HepG2 (cell line): ENCODE results near the gene MZT1. TPM values are rescaled to one million over a fixed set of nuclear protein-coding genes. Genes with fewer than 3 reads are reported as not detected.

Experiments used
- CHCHD3 ChIP-seq: sonication (generic); formaldehyde crosslinking; IDR thresholded peaks from 2 replicates; pipeline ENCODE4 v1.8.0; 2022; ENCODE audit warnings: mild to moderate bottlenecking, missing genetic modification reagents, moderate library complexity
- KAT2B ChIP-seq: fragments of 150-350 bp; IDR thresholded peaks from 2 replicates; pipeline ENCODE4 v1.6.1; 2014; ENCODE audit warnings: low read depth, low read length, borderline replicate concordance
- MED8 ChIP-seq: sonication (generic); formaldehyde crosslinking; IDR thresholded peaks from 2 replicates; pipeline ENCODE4 v1.8.1; 2023; ENCODE audit warnings: mild to moderate bottlenecking, missing genetic modification reagents; ENCODE audit not compliant: insufficient replicate concordance
- TBX3 ChIP-seq: fragments of 450-650 bp; IDR thresholded peaks from 2 replicates; pipeline ENCODE4 v1.6.1; 2017; ENCODE audit warnings: antibody characterized with exemption, mild to moderate bottlenecking, inconsistent platforms, borderline replicate concordance
- TGIF2 ChIP-seq: IDR thresholded peaks from 2 replicates; pipeline ENCODE4 v1.6.1; 2016; ENCODE audit warnings: control low read depth, missing compliant biosample characterization
- polyA plus RNA-seq, 8 experiments: library from polyadenylated mRNA; depleted of rRNA in 3 of 8; stranded (reverse) in 7 of 8; unstranded in 1 of 8; fragments of >200 nt; fragmentation: Illumina TruSeq in 4 of 8; extraction: Trizol in 4 of 8; gene quantifications; 2 replicates each; pipeline versions ENCODE4 v1.2.1 to v1.2.3, GENCODE V29; 2011 to 2016; ENCODE audit warnings: low read depth in 4 of 8, missing spikeins in 1 of 8, mixed read lengths in 1 of 8; ENCODE audit not compliant: insufficient read depth in 1 of 8
- total RNA-seq, 5 experiments: library from RNA; depleted of rRNA; stranded (reverse); fragments of >200 nt; fragmentation: Illumina TruSeq; extraction: Trizol; gene quantifications; 2 replicates each; pipeline ENCODE4 v1.2.3, GENCODE V29; 2016; ENCODE audit warnings: low read depth in 1 of 5
- TF ChIP-seq, protein P1 (sequence below): sonication (generic); formaldehyde crosslinking; IDR thresholded peaks from 2 replicates; pipeline ENCODE4 v1.5.1; 2020; ENCODE audit warnings: mild to moderate bottlenecking, missing genetic modification reagents, borderline replicate concordance
- TF ChIP-seq, protein P2 (sequence below): sonication (generic); formaldehyde crosslinking; conservative IDR thresholded peaks from 2 replicates; pipeline ENCODE4 v1.4.0; 2020; ENCODE audit warnings: mild to moderate bottlenecking, missing genetic modification reagents, moderate library complexity

Gene MZT1
- total and polyA plus RNA-seq, 2 of the 13 experiments (the other 11 are each of a cell fraction or from before 2014, with no cell fraction given), result 11.7 to 17.2 TPM

DNA sequence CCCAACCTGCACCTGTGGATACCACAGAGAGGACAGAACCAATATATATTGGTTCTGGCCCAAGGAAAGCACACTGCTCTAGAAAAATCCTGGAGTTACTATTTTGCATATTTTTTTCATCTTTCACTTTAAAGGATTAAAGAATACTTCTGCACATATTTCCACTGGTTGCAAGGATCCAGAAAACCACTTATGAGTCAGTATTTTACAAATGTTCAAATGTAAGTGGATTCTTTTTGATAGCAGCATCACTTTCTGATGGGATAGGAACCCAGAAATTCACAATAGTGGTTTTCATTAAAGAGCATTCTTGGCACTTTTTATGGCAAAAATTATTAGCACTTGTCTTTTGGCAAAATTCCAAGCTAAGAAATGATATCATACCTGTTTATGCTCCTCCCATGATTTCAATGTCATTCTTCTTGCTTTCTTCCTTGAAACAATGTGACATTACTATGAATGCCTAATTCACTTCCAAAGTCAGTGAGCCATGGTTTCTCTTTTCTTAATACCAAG lies 38.2 kb downstream of the MZT1 start (continued):
- TF ChIP-seq, protein P1, sequence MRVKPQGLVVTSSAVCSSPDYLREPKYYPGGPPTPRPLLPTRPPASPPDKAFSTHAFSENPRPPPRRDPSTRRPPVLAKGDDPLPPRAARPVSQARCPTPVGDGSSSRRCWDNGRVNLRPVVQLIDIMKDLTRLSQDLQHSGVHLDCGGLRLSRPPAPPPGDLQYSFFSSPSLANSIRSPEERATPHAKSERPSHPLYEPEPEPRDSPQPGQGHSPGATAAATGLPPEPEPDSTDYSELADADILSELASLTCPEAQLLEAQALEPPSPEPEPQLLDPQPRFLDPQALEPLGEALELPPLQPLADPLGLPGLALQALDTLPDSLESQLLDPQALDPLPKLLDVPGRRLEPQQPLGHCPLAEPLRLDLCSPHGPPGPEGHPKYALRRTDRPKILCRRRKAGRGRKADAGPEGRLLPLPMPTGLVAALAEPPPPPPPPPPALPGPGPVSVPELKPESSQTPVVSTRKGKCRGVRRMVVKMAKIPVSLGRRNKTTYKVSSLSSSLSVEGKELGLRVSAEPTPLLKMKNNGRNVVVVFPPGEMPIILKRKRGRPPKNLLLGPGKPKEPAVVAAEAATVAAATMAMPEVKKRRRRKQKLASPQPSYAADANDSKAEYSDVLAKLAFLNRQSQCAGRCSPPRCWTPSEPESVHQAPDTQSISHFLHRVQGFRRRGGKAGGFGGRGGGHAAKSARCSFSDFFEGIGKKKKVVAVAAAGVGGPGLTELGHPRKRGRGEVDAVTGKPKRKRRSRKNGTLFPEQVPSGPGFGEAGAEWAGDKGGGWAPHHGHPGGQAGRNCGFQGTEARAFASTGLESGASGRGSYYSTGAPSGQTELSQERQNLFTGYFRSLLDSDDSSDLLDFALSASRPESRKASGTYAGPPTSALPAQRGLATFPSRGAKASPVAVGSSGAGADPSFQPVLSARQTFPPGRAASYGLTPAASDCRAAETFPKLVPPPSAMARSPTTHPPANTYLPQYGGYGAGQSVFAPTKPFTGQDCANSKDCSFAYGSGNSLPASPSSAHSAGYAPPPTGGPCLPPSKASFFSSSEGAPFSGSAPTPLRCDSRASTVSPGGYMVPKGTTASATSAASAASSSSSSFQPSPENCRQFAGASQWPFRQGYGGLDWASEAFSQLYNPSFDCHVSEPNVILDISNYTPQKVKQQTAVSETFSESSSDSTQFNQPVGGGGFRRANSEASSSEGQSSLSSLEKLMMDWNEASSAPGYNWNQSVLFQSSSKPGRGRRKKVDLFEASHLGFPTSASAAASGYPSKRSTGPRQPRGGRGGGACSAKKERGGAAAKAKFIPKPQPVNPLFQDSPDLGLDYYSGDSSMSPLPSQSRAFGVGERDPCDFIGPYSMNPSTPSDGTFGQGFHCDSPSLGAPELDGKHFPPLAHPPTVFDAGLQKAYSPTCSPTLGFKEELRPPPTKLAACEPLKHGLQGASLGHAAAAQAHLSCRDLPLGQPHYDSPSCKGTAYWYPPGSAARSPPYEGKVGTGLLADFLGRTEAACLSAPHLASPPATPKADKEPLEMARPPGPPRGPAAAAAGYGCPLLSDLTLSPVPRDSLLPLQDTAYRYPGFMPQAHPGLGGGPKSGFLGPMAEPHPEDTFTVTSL, result no peak
- TF ChIP-seq KAT2B (no peak), MED8 (CRISPR knock-in tag) (no peak), CHCHD3 (CRISPR knock-in tag) (no peak), TBX3 (no peak), TGIF2 (CRISPR knock-in tag) (no peak)
- TF ChIP-seq, protein P2, sequence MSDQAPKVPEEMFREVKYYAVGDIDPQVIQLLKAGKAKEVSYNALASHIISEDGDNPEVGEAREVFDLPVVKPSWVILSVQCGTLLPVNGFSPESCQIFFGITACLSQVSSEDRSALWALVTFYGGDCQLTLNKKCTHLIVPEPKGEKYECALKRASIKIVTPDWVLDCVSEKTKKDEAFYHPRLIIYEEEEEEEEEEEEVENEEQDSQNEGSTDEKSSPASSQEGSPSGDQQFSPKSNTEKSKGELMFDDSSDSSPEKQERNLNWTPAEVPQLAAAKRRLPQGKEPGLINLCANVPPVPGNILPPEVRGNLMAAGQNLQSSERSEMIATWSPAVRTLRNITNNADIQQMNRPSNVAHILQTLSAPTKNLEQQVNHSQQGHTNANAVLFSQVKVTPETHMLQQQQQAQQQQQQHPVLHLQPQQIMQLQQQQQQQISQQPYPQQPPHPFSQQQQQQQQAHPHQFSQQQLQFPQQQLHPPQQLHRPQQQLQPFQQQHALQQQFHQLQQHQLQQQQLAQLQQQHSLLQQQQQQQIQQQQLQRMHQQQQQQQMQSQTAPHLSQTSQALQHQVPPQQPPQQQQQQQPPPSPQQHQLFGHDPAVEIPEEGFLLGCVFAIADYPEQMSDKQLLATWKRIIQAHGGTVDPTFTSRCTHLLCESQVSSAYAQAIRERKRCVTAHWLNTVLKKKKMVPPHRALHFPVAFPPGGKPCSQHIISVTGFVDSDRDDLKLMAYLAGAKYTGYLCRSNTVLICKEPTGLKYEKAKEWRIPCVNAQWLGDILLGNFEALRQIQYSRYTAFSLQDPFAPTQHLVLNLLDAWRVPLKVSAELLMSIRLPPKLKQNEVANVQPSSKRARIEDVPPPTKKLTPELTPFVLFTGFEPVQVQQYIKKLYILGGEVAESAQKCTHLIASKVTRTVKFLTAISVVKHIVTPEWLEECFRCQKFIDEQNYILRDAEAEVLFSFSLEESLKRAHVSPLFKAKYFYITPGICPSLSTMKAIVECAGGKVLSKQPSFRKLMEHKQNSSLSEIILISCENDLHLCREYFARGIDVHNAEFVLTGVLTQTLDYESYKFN (CRISPR knock-in tag), result no peak
